Measurements from ENCODE around the gene MEG3. TPM values are rescaled to one million over a fixed set of nuclear protein-coding genes. Genes with fewer than 3 reads are reported as not detected.

MEG3 gene
- total RNA-seq, 1 experiment from 2014 or later: not detected

GRCh38 chr14:100845341-100845740 lies 19.4 kb downstream of the MEG3 start:
- Mint-ChIP-seq H3K9me3 (ENCODE audit: unreplicated experiment) (no peaks in the 10 kb centered on the region), H3K27me3 (ENCODE audit: insufficient read depth, unreplicated experiment) (no peaks in the 10 kb centered on the region), H3K4me1 (ENCODE audit: insufficient read depth, unreplicated experiment) (no peaks in the 10 kb centered on the region), H3K36me3 (ENCODE audit: insufficient read depth, unreplicated experiment) (no peaks in the 10 kb centered on the region), H3K27ac (ENCODE audit: low read depth, unreplicated experiment) (no peak overlapping the region), H3K4me3 (ENCODE audit: unreplicated experiment) (no peak overlapping the region)
- no peak for DNase-seq (ENCODE audit: unreplicated experiment)
- ChIA-PET POLR2A (no interaction called here), CTCF (no interaction called here)
- BruUV-seq (replicated peaks): no TSS peak
- no peak for TF ChIP-seq CTCF (IDR thresholded peaks at IDR 0.05; ENCODE audit: unreplicated experiment)
- intact Hi-C loops (cut with micrococcal nuclease): no loop called here

GRCh38 chr14:100846309-100846859 lies 20.5 kb downstream of the MEG3 start:
- Mint-ChIP-seq H3K27ac (ENCODE audit: low read depth, unreplicated experiment) (no peak overlapping the region), H3K36me3 (ENCODE audit: insufficient read depth, unreplicated experiment) (no peaks in the 10 kb centered on the region), H3K4me3 (ENCODE audit: unreplicated experiment) (no peak overlapping the region), H3K4me1 (ENCODE audit: insufficient read depth, unreplicated experiment) (no peaks in the 10 kb centered on the region), H3K27me3 (ENCODE audit: insufficient read depth, unreplicated experiment) (no peaks in the 10 kb centered on the region), H3K9me3 (ENCODE audit: unreplicated experiment) (no peaks in the 10 kb centered on the region)
- TF ChIP-seq CTCF (IDR thresholded peaks at IDR 0.05; ENCODE audit: unreplicated experiment): no peak
- no TSS peak for BruUV-seq (replicated peaks)
- no peak for DNase-seq (ENCODE audit: unreplicated experiment)
- ChIA-PET CTCF (no interaction called here), POLR2A (no interaction called here)
- intact Hi-C loops (cut with micrococcal nuclease): no loop called here

GRCh38 chr14:100849115-100849781 lies 23.3 kb downstream of the MEG3 start:
- Mint-ChIP-seq H3K4me1 (ENCODE audit: insufficient read depth, unreplicated experiment) (no peaks in the 10 kb centered on the region), H3K4me3 (ENCODE audit: unreplicated experiment) (no peak overlapping the region), H3K36me3 (ENCODE audit: insufficient read depth, unreplicated experiment) (no peaks in the 10 kb centered on the region), H3K27me3 (ENCODE audit: insufficient read depth, unreplicated experiment) (no peaks in the 10 kb centered on the region), H3K9me3 (ENCODE audit: unreplicated experiment) (no peaks in the 10 kb centered on the region), H3K27ac (ENCODE audit: low read depth, unreplicated experiment) (no peak overlapping the region)
- TF ChIP-seq CTCF (IDR thresholded peaks at IDR 0.05; ENCODE audit: unreplicated experiment): no peak
- CTCF ChIA-PET: no interaction called here
- peak; percentile 9 for DNase-seq (ENCODE audit: unreplicated experiment)
- POLR2A ChIA-PET: interaction anchor here (0.7 kb wide), 2 partner anchors 11 to 14 kb away, joined by 3 to 5 read pairs; no protein-coding TSS in a partner anchor
- no TSS peak for BruUV-seq (replicated peaks)
- intact Hi-C loops (cut with micrococcal nuclease): no loop called here

- H3K4me3 Mint-ChIP-seq (ENCODE audit: unreplicated experiment): no peak overlapping the region
- peak; percentile 86 for TF ChIP-seq CTCF (IDR thresholded peaks at IDR 0.05; ENCODE audit: unreplicated experiment)
- BruUV-seq (replicated peaks): no TSS peak
- DNase-seq (ENCODE audit: unreplicated experiment): peak; percentile 76
- H3K36me3 Mint-ChIP-seq (ENCODE audit: insufficient read depth, unreplicated experiment): no peaks in the 10 kb centered on the region
- no peak overlapping the region for H3K27ac Mint-ChIP-seq (ENCODE audit: low read depth, unreplicated experiment)
- H3K9me3 Mint-ChIP-seq (ENCODE audit: unreplicated experiment): no peaks in the 10 kb centered on the region
- POLR2A ChIA-PET: no interaction called here
- no peaks in the 10 kb centered on the region for H3K4me1 Mint-ChIP-seq (ENCODE audit: insufficient read depth, unreplicated experiment)
- no peaks in the 10 kb centered on the region for H3K27me3 Mint-ChIP-seq (ENCODE audit: insufficient read depth, unreplicated experiment)
- CTCF ChIA-PET: interaction anchor here (0.6 to 4.3 kb wide), 12 partner anchors 12 to 920 kb away, joined by 3 to 15 read pairs (median 4); no protein-coding TSS in a partner anchor
- intact Hi-C loops (cut with micrococcal nuclease): loop anchor here (1.0 to 10.0 kb wide), 5 partner anchors 50 to 816 kb away; no protein-coding TSS in a partner anchor
Observed at GRCh38 chr14:100850841-100851585, 25.1 kb downstream of the MEG3 start.
